ENCODE measurements around the gene ARHGEF19.

- no peak for TF ChIP-seq CTCF (IDR thresholded peaks at IDR 0.05 in 8 of 11, conservative IDR thresholded peaks at IDR 0.05 in 3 of 11)
- no peak for TF ChIP-seq POLR2A (IDR thresholded peaks at IDR 0.05)
- peak in 1 of 3 donors; percentile 42 for TF ChIP-seq POLR2AphosphoS5 (IDR thresholded peaks at IDR 0.05)
Observed at GRCh38 chr1:16242556-16243214, 30.2 kb upstream of the ARHGEF19 start.

Measured in spleen (tissue), 7 donors.